HG03135 (cell line): ENCODE data around the gene TMEM163.
"Not testable (repeated sequence)": the region's sequence is repeated elsewhere in the genome, so short reads cannot be mapped to it uniquely, and the experiment has no call there.

Experiments
- ATAC-seq: cut with Tn5 transposase; IDR thresholded peaks from one replicate; pipeline ENCODE4 v1.9.1; 2021; ENCODE audit warnings: mild to moderate bottlenecking, moderate library complexity; ENCODE audit not compliant: unreplicated experiment

Gene TMEM163

DNA sequence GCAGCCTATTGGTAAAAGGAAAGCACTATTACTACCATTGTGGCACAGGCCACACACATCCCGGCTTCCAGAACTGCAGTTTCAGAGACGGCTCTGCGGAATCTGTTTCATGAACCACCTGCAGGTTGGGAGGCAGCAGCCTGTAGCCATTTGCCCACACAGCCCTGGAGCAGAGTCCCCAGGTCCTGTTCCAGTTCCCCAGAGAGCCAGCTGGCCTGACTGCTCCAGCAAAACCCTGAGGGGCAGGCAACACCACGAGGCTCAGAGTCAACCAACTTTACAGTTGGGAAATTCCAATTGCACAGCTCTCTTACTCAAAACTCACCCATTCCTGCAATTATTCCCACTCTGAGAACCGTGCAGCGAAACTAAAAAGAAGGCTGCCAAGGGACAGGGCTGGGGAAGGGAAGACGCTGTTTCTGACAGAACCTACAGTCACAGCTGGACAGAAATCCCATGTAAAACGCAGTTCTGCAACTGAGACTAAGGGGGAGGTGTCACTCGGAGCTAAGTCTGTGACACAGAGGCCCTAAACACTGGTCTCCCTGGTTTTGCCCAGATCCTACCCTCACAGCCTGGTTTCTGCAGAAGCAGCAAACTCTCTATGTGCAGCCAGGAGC lies 219.4 kb downstream of the TMEM163 start:
- ATAC-seq: no peak

DNA sequence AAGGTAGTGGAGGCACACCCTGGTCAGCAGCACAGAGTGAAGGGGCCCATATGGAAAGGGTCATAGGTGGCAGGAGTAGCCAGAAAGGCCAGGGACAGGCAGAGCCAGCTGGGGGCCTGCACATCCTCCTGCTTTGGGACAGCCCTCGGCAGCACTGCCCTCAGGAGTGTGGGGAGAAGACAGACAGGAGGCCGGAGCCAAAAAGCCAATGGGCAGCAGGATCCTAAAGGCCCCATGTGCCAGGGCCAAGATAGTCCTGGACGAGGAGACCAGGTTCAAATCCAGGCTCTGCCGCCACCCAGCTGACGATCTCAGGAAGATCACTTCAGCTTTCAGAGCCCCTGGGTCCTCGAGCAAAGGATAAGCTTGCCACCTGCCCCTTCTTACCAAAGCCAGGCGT lies 220.1 kb downstream of the TMEM163 start:
- no peak for ATAC-seq

DNA sequence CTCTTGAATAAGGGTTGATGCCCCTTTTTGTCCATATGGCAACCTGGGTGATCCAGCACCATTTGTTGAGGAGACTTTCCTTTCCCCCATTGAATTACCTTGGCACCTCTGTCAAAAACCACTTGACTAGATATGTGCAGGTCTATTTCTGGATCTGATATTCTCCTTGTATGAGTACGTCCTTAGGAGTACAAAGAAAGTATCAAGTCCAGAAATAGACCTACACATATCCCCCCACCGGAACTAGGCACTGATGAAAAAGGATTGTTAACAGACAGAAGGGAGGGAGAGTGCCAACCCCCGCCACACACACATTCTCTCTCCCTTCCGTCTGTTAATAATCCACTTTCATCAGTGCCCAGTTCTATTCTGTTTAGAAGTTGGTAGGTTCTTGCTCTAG lies 225.0 kb downstream of the TMEM163 start:
- no peak for ATAC-seq

DNA sequence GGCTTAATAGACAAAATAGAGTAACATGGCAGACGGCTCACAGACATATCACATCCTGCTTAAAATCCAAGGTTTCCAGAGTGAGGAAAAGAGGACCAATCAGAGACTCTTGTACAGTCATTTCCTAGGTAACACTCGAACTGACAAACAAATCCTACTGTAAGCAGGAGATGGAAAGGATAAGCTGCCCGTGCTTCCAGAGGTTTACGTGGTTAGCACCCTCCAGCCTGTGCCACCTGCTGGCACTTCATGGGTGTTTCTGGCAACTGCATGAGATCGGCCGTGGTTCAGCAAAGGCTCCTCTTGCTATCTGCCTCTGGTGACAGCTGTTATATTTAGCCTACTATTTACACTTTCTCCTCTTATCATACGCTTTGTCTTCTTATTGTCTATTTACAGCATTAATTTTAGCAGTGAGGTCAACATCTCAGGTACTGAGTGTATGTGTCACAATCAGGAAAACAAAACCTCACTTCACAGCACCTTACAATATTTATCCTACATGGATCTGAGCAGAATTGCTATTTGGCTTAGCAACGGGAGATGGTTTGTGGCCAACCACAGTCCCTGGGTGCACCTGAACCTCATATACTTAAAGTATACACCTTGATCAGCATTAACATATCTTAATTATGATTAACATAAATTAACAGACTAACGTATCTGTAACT lies 226.9 kb downstream of the TMEM163 start:
- no peak for ATAC-seq

DNA sequence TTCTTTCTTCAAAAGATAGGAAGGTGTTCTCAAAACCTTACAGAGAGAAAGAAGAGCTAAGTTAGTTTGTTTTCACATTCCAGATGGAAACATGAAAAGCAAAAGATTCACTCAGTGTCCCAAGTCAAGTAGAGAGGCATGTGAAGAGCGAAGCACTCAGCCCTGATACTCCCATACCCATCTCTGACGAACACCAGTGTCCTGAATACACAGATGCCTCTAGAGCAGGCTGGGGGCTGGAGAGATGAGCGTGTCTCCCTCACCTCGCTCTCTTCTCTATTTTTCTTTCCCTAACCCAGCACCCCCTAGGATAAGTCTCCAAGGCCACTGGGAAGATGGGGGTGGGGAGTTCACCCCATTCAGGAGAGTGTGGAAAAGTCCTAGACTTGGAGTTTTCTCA lies 227.8 kb downstream of the TMEM163 start:
- ATAC-seq: no peak

DNA sequence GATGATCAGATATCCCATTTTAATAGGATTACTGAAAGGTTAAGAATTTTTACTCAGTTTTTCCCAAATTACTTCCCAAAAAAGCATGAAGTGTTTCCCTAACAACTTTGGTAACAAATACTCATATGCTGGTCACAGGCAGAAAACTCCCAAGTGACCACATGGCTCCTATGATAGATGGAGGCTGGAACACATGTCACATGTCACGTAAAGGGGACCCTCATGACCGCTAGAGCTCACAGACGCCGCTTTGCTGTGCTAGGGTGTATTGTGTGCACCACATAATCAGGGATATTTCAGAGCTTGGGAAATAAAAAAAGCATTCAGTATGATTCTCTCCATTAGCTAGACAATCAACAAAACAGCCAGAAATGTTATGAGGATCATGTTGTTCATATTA lies 228.2 kb downstream of the TMEM163 start:
- ATAC-seq: no peak

DNA sequence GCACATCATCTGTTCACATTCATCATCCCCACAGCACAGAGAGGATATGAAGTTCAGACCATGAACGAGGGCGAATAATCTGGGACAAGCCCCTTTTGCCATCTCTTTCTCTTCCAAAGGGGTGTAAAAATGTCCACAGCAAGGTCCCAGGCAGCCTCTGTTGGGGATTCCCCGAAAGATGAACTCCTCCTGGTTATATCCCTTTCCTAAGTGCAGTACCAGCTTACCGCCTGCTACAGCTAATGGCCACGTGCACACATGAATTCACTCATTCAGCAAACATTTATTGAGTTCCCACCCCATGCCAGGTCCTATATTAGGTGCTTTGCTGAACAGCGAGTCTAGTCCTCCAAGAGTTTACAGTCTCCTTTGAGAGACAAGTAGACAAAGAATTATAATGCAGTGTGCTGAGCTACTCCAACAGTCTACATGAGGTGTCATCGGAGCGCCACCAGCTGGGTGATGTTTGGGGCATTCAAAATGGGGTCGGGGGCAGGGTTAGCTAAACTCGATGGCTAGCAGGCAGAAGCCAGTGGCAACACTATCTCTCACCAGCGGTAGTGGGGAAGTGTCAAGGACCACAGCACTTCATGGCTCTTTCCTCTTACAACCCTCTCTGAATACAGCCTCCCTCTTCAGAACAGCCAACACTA lies 228.9 kb downstream of the TMEM163 start:
- ATAC-seq: no peak

DNA sequence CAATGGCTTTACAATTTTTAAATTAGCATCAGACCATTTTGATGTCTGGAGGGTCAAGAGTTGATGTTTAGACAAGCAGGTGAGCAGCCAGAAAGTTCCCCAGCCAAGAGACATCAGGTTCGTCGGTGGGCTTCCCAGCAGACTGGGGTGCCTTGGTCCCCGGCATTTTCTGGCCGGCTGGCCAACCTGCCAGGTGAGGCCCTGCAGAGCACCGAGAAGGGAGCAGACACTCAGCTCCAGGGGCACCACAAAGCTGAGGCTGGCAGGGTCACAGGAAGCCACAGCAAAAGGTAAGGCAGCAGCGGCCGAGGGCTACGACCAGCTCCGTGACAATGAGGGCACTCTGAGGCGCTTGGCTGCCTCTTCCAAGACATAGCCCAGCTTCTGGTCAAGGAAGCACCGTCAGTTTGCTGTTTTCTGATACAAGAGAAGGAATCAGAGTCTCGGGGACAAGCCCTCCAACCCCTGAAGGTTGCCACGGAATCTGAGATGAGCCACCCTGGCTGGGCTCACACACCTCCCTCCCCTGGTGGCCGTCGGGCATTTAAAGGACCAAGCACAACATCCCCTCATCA lies 235.9 kb downstream of the TMEM163 start:
- no peak for ATAC-seq

DNA sequence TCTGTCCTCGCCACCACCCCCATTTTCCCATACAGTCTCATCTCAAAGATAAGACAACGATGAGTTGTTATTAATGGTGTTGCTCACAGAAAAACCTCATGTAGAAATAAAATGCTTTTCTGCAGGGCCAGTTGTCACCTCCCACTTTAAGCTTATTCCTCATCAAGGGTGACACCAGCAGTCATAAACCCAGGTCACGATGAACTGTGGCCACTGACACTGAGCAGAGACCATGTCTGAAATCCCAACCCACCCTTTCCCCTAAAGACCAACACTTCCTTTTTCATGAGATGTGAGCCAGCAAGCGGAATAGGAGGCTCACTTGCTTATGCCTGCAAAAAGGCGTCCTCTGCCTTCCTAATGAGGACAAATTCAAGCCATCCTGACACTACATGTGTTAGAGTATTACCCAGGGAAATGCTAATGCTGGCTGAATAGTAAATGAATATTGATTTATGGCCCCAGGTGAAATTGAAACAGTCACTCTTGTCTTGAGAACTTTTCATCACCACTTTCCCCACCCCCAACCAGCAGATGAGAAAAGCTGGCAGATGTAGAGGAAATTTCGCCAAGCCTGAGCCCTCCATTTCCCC lies 236.6 kb downstream of the TMEM163 start:
- ATAC-seq: no peak

DNA sequence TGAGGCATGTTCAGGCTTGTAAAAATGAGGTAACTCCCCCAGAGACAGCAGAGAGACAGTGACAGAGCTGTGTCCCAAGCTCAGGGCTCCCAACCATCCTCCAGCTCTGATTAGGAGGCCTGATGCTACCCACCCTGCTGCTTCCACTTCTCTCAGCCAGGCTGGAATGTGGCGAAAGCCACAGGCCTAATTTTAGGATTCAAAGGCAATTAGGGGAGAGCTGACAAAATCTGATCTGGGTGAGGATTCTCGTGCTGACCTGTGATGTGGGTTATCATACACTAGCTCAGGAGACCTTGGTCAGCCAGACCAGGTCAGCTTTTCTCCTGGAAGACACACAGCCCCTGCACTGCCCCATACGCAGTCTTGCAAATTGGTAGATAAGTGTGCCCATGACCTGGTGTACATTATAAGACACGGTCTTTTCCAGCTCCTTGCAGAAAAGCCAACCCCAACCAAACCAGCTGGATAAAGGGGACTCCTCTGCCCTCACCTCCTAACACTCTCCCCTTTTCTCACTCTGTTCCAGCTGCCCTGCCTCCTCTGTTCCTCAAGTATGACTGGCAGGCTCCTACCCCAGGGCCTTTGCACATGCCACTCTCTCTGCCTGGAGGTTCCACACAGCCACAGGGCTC lies 239.0 kb downstream of the TMEM163 start:
- no peak for ATAC-seq

DNA sequence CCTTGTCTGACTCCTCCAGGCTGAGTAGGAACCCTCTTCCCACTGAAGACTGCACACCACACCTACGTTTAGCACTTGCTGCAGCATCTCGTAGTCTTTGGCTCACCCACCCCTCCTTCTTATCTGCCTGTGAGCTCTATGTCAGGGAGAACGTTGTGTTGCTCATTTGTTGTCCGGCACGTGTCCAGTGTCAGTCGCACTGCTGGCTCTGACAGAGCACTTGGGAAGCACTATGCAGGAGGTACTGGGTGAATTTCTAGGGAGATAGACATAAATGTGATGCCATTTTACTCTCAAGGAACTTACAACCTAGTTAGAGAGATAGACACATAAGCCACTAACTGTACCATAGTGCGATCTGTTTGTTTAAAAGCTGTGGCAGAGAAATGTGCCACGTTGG lies 241.8 kb downstream of the TMEM163 start:
- ATAC-seq: not testable (repeated sequence)

DNA sequence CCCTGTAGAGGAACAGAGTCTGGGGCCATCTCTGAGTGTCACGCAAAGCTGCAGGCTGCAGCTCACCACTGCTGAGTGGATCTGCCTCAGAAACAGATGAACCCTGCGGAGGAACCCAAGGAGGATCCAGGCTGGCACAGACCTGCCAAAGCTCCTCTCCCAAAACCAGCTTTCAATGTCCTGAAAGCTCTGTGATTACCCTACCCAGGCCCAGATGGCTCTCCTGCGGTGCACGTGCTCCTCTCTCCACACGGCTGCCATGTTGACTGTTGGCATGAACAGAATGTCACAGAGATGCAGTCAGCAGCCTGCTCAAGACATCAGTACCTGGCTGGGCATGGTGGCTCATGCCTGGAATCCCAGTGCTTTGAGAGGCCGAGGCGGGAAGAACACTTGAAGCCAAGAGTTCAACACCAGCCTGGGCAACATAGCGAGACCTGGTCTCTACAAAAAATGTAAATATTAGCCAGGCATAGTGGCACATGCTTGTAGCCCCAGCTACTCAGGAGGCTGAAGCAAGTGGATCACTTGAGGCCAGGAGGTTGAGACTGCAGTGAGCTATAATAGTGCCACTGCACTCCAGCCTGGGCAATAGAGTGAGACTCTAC lies 248.1 kb downstream of the TMEM163 start:
- no peak for ATAC-seq

DNA sequence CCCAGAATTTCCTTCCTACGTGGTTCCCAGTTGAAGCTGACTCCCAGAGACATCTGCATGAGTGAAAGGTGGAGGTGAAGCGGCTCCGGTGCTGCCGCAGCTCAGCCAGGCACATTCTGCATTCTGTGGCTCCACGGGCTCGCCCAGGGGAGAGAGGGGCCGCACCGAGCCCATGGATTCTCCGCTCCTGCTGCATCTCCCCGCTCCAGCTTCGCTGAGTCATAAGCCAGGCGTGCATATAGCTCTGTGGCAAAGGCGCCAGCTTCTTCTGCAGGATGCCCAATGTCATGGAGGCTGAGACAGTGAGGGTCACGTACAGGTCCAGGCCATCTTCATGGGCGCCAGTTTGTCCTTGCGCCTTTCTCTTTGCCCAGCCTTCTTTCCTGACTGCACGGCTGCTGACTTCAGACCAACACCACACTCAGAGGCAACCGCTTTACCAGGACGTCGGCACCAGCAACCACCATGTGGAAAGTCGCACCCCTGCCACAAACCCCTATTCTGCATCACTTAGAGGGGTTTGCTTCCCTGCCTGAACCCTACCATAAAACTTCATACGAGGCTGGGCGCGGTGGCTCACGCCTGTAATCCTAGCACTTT lies 249.2 kb downstream of the TMEM163 start:
- ATAC-seq: no peak

DNA sequence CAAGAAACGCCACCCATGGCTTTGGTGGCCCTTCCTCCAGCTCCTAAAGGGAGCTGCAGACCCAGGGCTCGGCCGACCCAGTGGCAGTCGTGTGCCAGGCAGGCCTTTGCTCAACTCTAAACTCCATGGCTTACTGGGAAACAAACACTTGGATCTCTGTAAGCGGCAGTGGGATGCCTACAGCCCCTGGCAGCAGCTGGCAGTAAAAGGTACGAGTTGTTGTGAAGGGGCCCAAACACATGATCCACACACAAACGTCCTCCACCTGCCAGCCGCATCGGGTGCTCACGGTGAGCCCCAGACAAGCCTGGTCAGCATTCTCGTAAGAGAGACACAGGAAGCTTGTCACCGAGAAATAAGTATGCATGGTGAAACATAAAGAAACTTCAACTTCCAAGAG lies 250.0 kb downstream of the TMEM163 start:
- ATAC-seq: no peak

DNA sequence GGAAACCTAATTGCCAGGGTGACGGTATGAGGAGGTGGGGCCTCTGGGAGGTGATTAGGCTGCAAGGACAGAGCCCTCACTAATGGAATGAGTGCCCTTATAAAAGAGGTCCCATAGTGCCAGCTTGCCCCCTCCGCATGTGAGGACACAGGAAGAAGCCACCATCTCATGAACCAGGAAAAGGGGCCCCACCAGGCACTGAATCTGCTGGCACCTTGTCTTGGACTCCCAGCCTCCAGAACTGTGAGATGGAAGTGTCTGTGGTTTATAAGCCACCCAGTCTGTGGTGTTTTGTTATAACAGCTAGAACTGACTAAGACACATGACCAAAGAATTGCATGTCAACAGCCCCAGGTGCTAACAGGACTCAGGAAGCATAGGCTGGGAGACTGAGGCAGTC lies 250.6 kb downstream of the TMEM163 start:
- ATAC-seq: no peak

DNA sequence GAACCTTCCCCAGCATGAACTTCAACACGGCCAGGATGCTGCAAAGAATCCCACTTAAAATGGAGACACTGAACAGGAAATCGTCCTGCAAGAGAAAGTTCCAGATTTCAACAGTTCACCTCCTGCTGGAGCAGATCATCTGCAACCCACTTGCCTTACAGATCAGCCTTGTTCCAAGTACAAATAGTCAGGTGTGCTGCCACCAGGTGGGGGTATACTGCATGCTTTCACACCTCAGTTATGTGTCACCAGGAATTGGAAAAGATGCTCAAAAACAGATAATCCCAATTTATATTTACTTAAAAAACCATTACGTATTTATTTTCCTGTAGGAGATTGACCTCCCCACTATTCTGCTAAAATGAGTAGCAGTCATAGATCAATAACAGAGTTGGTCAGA lies 252.7 kb downstream of the TMEM163 start:
- ATAC-seq: no peak

DNA sequence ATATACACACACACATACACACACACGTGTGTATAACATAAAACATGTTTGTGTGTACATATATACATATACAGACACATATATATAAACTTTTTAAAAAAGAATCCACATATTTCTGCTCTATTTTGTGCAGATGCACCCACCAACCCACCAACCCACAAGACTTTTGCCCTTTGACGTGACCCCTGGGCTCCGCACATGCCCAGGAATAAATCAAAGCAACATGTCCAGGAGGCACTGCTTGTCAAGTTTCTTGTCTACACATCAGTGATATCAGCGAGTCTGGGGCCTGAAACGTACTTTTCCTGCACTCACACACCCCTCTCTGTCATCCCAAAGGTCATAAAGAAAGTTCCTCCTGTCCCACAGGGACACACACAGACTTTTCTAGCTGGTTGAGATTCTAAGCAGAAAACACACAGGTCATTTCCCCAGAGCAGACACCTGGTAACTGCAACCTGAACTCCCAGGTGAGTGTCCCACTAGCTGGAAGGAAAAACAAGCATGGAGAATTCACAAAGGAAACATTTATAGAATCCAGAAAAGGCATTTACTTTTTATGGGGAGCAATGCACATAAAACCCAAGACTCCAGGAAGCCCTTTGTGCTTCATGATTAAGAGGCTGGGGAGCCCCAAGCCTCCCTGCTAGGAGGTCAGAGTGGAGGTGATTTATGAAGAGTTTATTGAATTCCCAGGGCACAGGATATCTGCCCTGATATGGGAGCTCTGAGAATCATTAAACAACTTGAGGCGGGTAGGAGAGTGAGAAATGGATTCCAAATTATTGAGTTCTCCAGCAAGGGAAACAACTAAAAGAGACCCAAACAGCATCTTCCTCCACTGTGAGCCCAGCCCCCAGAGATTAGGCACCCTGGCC lies 253.3 kb downstream of the TMEM163 start:
- no peak for ATAC-seq

DNA sequence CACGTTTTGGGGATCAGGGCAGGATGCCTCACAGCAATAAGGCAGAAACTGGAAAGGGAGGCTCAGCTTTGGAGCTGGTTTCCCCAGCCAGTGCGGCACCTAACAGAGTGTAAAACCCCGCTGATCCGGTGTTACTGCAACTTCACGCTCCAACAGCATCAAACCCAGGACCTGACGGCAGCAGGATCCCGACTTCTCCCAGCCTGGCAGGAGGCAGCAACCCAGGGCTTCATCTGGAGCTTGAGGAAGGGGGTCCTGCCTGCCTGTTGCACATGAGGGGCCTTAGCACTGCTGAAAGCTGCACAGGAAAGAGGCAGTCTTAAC lies 255.1 kb downstream of the TMEM163 start:
- ATAC-seq: no peak

DNA sequence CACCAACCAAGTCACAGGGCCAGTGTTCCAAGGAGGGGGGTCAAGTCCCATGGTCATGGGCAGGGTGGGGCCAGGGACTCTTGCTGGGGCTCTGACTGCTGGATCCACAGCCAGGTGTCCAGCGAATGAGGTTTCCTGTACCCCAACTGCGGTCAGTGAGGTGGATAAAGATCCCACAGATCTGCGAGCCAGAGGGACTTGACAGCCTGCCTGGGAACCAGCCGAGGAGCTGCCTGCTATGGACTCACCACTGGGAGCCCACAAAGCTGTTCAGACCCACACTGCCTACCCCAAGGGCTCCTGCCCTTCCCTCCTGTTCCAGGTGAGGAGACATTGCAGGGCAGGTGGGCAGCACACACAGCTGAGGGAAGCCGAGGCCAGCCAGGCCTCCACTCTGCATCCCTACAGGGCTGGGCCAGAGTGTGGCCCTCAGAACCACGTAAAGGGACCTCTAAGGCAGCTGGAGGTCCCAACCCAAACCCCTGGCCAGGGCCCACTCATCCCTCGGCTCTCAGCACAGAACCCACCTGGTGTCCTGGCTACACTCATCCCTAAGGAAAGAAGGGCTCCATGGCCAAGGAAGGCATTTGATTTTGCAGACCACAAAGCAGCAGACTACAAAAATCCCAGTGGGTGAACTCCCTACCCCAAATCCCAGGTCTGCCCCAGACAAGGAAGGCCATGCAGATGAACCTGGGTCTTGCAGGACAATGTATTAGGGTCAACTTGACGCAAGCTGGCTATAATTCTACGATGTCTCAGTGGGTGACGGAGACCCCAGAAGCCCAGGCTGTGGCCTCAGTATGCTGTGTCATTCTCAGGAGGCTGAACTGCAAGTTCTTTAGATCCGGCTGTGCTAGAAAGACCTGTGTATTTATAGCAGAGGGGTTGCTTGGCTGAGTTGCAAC lies 255.8 kb downstream of the TMEM163 start:
- ATAC-seq: no peak
